Measurements from ENCODE around the gene TRNT1.
A peak's percentile ranks its signal among the peaks of the same experiment; 100 is the strongest.

Gene TRNT1

GRCh38 chr3:3180456-3180855 lies 53.7 kb downstream of the TRNT1 start:
- no peak for DNase-seq (ENCODE audit: low read depth)
- no peak for TF ChIP-seq MYC (IDR thresholded peaks at IDR 0.05; ENCODE audit: low read depth, low read length)
- TF ChIP-seq POLR2A (IDR thresholded peaks at IDR 0.05; ENCODE audit: extremely low read depth, insufficient read length) = no peak
- TF ChIP-seq, protein P1, sequence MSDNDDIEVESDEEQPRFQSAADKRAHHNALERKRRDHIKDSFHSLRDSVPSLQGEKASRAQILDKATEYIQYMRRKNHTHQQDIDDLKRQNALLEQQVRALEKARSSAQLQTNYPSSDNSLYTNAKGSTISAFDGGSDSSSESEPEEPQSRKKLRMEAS (IDR thresholded peaks at IDR 0.05; ENCODE audit: low read depth, low read length) = no peak
- TF ChIP-seq CTCF (IDR thresholded peaks at IDR 0.05; ENCODE audit: low read depth, low read length) = no peak

GRCh38 chr3:3184876-3185275 lies 58.1 kb downstream of the TRNT1 start:
- TF ChIP-seq, protein P1 (IDR thresholded peaks at IDR 0.05; ENCODE audit: low read depth, low read length) = no peak
- TF ChIP-seq MYC (IDR thresholded peaks at IDR 0.05; ENCODE audit: low read depth, low read length) = no peak
- no peak for TF ChIP-seq POLR2A (IDR thresholded peaks at IDR 0.05; ENCODE audit: extremely low read depth, insufficient read length)
- TF ChIP-seq CTCF (IDR thresholded peaks at IDR 0.05; ENCODE audit: low read depth, low read length) = no peak
- H3K4me3 ChIP-seq (ENCODE audit: low read depth, low read length) = no peak overlapping the region
- no peak for DNase-seq (ENCODE audit: low read depth)

More at GRCh38 chr3:3180456-3180855, 53.7 kb downstream of the TRNT1 start:
- no peak overlapping the region for H3K4me3 ChIP-seq (ENCODE audit: low read depth, low read length)

GRCh38 chr3:3189102-3189727 lies 62.5 kb downstream of the TRNT1 start:
- no peak overlapping the region for H3K4me3 ChIP-seq (ENCODE audit: low read depth, low read length)
- TF ChIP-seq POLR2A (IDR thresholded peaks at IDR 0.05; ENCODE audit: extremely low read depth, insufficient read length) (no peak), CTCF (IDR thresholded peaks at IDR 0.05; ENCODE audit: low read depth, low read length) (no peak), MYC (IDR thresholded peaks at IDR 0.05; ENCODE audit: low read depth, low read length) (no peak)
- TF ChIP-seq, protein P1 (IDR thresholded peaks at IDR 0.05; ENCODE audit: low read depth, low read length) = no peak
- DNase-seq (ENCODE audit: low read depth) = no peak

DNA sequence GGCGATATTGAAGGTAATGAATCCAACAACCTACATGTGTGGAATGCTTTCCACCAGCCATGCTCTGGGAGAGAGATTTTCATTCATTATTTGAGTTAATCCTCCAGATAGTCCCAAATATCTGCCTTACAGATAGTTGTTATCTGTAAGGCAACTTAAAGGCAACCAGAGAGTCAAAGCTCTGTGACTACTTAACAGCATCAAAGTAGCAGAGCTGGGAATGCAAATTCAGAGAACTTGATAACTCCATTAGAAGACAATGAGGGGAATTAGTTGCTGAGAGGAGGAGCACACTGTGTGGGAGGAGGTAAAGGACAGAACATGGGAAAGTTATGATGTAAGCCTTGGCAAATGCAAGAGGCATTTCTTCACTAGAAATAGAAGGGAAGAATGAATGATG lies 63.2 kb downstream of the TRNT1 start:
- DNase-seq (ENCODE audit: low read depth) = no peak
- TF ChIP-seq, protein P1 (IDR thresholded peaks at IDR 0.05; ENCODE audit: low read depth, low read length) = no peak
- TF ChIP-seq MYC (IDR thresholded peaks at IDR 0.05; ENCODE audit: low read depth, low read length) = no peak
- TF ChIP-seq POLR2A (IDR thresholded peaks at IDR 0.05; ENCODE audit: extremely low read depth, insufficient read length) = no peak
- no peak for TF ChIP-seq CTCF (IDR thresholded peaks at IDR 0.05; ENCODE audit: low read depth, low read length)
- H3K4me3 ChIP-seq (ENCODE audit: low read depth, low read length) = no peak overlapping the region

- no peak overlapping the region for H3K4me3 ChIP-seq (ENCODE audit: low read depth, low read length)
- no peak for TF ChIP-seq CTCF (IDR thresholded peaks at IDR 0.05; ENCODE audit: low read depth, low read length)
- TF ChIP-seq, protein P1 (IDR thresholded peaks at IDR 0.05; ENCODE audit: low read depth, low read length) = no peak
- TF ChIP-seq MYC (IDR thresholded peaks at IDR 0.05; ENCODE audit: low read depth, low read length) = no peak
- TF ChIP-seq POLR2A (IDR thresholded peaks at IDR 0.05; ENCODE audit: extremely low read depth, insufficient read length) = no peak
- DNase-seq (ENCODE audit: low read depth) = peak; percentile 6
Observed at GRCh38 chr3:3191675-3192285, 65.0 kb downstream of the TRNT1 start.
